GM19455 (cell line): ENCODE measurements around the gene HLA-DQB1.
"Not testable (repeated sequence)": the region's sequence is repeated elsewhere in the genome, so short reads cannot be mapped to it uniquely, and the experiment has no call there.

ENCODE experiments used
- ATAC-seq: cut with Tn5 transposase; IDR thresholded peaks from one replicate; pipeline ENCODE4 v1.9.1; 2021; ENCODE audit not compliant: unreplicated experiment

Gene HLA-DQB1

DNA sequence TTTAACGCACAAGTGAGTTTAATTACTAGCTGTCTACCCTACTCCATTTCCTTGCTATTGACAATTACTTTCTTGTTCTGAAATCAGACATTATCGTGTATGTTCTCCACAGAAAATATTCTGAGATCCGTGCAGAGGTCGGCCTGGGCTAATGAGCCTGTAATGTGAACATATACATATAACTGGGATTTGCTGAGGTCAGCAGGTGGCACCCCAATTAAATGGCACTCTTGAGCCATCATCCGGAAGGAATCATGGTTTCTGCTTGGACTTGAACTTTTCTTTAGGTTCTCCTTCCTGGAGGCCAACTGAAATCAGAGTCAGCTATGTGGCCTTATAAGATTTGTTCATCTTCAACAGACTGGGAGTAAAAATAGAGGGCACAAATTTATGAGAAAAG is 3.6 kb downstream of the HLA-DQB1 start:
- no peak for ATAC-seq

DNA sequence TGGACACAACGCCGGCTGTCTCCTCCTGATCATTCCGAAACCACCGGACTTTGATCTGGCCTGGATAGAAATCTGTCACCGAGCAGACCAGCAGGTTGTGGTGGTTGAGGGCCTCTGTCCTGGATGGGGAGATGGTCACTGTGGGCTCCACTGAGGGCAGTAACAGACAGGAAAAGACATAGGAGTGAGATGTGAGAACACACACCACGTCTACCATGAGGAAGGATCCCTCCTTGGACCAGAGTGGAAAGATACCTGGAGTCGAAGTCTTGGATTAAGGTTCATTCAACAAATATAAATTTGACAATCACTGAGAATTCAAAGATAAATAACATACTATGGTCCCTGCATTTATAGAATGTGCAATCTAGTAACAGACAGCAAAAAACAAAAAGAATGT is 4.4 kb downstream of the HLA-DQB1 start:
- no peak for ATAC-seq

DNA sequence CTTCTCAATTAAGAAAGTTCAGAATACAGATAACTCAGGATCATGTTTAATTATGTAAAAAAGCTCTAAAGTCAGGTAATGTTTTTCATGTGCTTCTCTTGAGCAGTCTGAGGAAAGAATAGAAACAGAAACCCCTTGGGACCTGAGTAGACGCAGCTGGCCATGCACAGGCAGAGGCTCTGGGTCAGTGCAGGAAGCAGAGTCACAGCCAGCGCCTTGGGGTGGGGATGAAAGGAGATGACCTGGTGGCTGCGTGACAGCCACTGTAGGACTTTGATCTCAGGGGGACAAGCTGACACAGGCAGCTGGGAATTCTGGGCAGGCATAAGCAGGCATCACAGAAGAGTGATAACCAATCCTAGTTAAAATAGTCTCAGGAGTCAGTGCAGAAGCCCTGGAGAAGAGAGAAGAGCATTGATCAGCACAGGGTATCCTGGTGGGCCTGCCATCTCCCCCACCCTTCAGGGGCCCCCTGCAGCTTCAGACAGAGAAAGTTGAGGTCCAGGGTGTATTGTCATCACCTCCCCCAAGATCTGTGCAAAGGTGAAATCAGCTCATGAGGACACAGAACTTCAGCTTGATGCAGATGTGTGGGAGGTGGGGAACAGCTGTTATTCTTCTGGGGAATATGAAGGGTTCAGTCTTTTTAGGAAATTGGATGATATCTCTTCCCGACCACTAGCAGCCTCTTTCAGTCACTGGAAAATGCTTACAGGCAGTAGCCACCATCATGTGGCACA is 6.4 kb downstream of the HLA-DQB1 start:
- ATAC-seq: no peak

DNA sequence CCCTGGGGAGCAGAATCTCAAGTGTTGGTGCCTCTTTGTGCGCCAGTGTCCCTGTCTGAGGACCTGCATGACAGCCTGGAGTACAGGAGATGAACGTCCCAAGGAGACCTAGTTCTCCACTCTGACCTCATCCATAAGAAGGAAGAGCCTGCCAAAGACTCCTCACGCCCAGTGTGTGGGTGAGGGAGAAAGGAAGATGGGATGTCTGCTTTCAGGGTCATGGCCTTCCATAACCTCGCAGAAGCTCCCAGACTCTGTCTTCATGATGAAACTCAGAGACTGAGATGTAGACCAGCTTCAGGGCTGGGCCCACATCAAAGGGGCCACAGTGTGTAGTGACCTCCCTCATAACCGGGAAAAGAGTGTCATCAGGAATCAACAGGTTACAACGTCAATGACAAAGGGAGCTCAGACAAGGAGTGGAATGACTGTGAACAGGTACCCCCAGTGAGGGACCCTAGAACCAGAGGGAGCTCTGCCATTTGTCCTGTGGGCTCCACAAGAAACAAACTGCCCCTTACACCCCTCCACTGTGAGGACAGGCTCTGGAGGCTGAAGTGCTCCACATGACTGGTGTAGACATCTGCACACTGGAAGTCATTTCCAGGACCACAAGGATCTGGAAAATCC is 8.1 kb downstream of the HLA-DQB1 start:
- ATAC-seq: no peak

DNA sequence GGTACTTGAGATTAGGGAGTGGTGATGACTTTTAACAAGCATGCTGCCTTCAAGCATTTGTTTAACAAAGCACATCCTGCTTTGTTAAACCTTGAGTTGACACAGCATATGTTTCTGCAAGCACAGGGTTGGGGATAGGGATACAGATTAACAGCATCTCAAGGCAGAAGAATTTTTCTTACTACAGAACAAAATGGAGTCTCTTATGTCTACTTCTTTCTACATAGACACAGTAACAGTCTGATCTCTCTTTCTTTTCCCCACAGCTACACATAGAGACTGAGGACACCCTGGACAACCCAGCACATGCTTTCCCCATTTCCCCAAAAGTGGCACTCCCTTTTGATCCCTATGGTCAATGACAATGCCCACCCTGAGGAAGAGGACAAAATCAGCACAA is 8.6 kb downstream of the HLA-DQB1 start:
- not testable (repeated sequence) for ATAC-seq

DNA sequence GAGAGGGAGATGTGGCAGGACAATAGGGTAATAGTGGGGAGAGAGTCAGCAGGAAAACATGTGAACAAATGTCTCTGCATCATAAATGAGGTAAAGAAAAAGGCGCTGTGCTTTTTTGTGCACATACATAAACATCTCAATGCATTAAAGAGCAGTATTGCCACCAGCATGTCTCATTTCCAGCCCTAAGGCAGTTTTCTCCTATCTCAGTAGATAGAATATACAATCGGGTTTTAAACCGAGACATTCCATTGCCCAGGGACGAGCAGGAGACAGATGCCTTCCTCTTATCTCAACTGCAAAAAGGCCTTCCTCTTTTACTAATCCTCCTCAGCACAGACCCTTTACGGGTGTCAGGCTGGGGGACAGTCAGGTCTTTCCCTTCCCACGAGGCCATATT is 9.1 kb downstream of the HLA-DQB1 start:
- not testable (repeated sequence) for ATAC-seq

DNA sequence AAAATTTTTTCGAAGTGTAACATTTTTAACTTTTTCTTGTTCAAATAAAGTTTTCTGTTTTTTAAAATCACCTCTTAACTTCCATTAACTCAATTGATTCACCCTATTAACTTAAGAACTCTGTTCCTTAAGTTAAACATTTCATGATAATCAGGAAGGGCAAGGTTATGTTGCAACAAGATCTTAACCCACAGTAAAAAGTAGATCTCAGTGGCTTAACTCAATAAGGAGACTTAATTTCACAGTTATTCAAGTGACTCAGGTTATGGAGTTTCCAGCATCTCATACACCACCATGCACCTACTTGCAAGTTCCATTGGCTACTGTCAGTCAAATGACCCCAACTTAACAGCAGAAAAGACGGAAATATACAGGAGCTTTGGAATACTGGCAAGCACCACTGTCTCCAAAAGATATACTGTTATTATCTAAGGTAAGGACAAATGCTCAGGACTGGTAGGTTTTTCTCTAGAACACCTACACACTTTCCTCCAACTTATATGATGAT is 11.2 kb downstream of the HLA-DQB1 start:
- no peak for ATAC-seq

DNA sequence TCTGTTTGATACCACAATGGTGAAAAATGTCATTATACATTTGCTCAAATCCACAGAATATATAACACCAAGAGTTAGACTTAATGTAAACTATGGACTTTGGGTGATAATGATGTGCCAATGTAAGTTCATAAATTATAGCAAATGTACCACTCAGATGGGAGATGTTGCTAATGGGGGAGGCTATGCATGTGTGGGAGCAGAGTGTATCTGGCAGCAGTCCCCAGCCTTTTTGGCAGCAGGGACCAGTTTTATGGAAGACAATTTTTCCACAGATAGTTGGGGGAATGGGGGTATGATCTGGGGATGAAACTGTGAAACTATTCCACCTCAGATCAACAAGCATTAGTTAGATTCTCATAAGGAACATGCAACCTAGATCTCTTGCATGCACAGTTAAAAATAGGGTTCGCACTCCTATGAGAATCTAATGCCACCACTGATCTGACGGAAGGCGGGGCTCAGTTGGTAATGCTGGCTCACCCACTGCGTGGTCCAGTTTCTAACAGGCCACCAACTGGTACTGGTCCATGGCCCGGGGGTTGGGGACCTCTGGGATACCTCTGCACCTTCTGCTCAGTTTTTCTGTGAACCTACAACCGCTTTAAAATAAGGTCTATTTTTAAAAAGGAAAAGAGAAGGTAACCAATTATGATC is 21.3 kb downstream of the HLA-DQB1 start:
- no peak for ATAC-seq

DNA sequence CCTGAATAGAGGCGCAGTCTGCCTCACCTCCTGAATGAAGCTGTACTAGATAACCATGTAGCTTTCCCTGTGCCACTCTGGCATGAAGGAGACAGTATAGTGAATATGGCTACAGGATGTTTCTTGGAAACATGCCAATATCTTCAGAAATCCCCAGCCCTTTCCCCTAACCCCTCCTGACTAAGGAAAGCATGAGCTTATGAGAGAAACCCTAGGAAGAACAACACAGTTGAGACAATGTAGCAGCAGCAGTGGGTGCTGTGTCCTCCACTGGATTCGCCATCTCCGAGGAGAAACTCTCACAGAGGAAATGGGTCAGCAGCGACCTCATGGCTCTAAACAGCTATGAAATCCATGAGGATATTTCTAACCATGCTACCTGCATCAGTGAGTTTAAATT is 22.6 kb downstream of the HLA-DQB1 start:
- ATAC-seq: no peak

DNA sequence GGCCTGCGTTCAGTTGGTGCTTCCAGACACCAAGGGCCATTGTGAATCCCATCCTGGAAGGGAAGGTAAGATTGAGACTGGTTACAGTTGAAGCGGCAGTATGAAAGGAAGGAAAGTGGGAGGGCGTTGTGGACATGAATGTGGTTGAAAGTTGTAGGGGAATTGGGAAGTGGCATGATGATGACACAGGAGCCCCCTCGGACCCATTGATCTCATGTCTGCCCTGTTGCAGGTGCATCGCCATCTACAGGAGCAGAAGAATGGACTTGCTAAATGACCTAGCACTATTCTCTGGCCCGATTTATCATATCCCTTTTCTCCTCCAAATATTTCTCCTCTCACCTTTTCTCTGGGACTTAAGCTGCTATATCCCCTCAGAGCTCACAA is 23.7 kb downstream of the HLA-DQB1 start:
- ATAC-seq: no peak

DNA sequence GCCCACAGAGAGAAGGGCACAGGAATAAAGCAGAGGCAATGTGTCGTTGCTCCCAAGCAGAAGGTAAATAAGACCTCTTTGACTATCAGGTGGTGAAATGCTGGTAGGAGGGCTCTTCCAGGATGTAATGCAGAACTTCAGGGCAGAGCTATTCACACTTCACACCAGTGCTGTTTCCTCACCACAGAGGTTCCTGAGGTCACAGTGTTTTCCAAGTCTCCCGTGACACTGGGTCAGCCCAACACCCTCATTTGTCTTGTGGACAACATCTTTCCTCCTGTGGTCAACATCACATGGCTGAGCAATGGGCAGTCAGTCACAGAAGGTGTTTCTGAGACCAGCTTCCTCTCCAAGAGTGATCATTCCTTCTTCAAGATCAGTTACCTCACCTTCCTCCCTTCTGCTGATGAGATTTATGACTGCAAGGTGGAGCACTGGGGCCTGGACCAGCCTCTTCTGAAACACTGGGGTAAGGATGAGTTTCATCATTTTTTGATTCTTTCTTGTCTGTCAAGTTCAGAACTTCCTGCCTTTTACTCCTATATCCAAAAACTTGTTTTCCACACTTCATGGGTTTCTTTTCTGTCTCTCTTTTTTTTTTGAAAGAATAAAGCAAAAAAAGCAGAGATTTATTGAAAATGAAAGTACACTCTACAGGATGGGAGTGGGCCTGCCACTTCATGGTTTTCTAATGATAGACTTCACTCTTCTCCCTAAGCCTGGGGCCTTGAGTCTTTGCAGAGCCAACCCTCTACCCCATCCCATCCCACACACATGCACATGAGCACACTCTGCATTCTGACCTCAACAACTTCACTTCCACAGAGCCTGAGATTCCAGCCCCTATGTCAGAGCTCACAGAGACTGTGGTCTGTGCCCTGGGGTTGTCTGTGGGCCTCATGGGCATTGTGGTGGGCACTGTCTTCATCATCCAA is 24.4 kb downstream of the HLA-DQB1 start:
- not testable (repeated sequence) for ATAC-seq

DNA sequence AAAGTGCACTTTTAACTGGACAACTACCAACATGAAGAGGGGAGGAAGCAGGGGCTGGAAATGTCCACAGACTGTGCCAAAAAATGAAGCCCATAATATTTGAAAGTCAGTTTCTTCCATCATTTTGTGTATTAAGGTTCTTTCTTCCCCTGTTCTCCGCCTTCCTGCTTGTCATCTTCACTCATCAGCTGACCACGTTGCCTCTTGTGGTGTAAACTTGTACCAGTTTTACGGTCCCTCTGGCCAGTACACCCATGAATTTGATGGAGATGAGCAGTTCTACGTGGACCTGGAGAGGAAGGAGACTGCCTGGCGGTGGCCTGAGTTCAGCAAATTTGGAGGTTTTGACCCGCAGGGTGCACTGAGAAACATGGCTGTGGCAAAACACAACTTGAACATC is 25.3 kb downstream of the HLA-DQB1 start:
- no peak for ATAC-seq

DNA sequence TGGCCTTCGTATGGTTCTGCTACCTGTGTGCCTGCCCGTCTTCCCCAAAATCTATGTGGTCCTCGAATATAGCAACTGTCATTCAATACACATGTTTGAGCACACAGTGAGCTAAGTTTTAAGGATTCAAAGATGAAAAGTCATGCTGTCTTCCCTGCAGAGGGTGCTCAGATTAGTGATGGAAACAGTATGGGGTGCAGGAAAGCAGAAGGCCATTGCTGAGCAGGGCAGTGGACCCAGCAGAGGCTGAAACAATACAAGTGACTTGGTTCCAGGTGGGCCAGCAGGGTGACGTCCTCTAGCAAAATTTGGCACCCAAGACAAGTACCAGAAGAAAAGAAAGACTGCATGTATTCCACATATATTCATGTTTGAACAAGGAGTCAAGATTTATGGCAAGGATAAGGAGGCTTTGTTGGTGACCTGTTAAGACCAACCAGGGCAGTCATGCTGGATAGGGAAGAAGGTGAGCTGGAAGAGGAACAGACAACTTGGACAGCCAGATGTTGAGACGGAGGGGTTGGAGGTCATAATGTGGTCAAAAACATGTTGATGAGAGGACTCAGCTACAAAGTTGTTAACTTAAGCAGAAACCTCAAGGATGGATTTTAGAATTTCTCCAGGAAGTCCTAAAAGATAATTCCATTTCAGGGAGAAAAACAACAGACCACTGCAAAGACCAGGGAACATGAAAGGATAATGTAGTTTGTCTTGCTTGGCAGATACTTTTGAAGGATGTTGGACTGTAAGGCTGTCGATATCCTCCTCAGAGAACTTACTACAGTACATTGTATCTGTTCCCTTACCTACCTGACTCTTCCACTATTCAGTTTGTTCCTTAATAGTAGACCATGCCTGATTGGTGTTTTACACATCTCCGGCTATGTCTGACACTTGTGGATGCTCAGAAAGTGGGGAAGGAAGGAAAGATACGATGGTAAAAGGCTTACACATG is 26.7 kb downstream of the HLA-DQB1 start:
- no peak for ATAC-seq

DNA sequence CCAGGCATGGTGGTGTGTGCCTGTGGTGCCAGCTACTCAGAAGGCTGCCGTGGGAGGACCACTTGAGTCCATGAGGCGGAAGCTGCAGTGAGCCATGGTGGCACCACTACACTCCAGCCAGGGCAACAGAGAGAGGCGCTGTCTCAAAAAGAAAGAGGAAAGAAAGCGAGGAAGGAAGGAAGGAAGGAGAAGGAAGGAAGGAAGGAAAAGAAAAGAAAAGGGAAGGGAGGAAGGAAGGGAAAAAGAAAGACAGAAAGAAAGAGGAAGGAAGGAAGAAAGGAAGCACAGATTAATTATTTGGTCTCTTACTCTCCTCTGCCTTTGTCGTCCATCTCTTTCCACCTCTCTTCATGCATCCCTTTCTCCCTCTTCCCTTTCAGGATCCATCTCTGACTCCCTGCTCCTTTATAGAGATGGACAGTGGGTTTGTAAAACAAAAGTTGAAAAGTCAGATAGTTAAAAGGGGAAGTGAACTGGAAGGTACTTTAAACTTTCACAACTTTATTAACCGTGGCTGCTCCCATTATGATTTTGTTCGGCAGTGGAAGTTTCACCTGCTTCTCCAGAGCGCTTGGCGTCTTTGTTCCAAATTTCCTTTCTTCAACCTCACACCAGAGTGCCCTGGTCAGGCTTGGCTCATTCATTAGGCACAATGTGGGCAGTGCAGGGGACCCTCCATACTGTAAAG is 27.8 kb downstream of the HLA-DQB1 start:
- no peak for ATAC-seq

DNA sequence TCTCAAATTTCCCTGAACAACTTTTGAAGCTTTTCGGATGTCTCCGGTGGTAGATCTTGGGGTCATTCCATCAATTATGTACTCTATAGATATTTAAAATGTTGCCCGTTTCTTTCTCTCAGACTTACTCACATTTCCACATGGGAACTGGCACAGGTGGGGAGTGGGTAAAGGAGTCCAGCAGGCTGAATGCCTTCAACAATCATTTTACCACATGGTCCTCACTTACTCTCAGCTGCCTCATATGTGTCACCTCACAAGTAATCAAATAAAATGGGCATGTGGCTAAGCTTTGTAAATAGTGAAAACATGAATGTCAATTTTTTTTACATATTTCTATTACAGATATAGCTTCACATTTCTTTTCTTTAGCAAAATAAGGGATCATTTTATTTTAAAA is 28.6 kb downstream of the HLA-DQB1 start:
- no peak for ATAC-seq

DNA sequence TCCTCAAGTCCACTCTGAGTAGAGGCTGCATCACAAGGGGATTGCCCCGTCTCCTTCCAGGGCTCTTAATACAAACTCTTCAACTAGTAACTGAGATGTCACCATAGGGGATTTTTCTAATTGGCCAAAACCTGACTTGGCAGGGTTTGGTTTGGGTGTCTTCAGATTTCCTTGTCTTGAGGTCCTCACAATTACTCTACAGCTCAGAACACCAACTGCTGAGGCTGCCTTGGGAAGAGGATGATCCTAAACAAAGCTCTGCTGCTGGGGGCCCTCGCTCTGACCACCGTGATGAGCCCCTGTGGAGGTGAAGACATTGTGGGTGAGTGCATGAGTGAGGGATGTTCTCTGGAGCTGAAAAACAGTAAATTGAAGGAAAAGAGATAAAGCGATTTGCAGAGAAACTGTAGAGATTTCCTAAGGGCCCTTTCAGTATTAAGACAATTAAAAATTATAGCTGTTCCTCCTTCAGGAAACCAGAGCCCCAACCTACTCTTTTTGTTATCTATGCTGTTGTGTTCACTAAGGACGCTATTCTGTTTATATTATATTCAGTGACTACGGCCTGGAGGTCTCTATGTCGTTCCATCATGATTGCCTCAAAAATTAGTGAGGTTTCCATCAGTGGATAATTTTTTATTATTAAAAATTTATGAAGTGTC is 29.1 kb downstream of the HLA-DQB1 start, which contains the start of gene HLA-DQA1:
TSS of gene HLA-DQA1 (plus strand) at position 188 of the 662 bp plus-strand sequence. CDS start at position 241, 53 bp downstream.
- peak; percentile 83 for ATAC-seq

DNA sequence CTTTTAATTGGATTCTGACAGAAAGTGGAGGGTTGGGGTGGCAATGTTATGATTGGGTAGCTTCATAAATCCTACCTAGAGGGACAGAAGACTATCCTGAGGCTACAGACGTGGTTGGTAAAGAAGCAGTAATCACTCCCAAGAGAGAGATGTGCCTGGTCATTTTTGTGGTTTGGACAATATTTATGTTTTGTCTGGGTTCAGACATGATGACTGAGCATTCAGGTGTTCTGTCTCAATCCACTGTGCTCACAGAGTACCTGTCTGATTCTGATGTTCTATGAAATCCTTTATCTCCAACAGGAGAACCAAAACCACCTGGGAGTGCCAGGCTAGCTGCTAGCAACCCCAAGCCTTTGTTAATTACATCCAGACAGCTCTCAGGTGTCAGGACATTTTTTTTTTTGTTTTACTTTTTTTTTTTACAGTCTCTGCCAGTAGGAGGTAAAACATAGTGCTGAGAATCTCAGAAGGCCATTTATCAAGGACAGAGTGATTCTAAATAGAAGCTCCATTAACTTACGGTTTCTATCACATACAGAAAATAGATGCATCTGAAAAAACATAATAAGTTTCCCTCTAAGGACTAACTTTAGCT is 30.8 kb downstream of the HLA-DQB1 start:
- ATAC-seq: no peak

DNA sequence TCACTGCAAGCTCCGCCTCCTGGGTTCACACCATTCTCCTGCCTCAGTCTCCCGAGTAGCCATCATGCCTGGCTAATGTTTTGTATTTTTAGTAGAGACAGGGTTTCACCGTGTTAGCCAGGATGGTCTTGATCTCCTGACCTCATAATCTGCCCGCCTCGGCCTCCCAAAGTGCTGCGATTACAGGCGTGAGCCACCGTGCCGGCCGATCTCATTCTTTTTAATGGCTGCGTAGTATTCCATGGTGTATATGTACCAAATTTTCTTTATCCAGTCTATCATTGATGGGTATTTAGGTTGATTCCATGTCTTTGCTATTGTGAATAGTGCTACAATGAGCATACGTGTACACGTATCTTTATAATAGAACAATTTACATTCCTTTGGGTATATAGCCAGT is 36.7 kb downstream of the HLA-DQB1 start:
- not testable (repeated sequence) for ATAC-seq
